Keratinocyte (primary cell): ENCODE measurements around the gene DBP.

Experiments
- CTCF ChIP-seq, 3 experiments: IDR thresholded peaks in 1 of 3; conservative IDR thresholded peaks in 1 of 3; optimal IDR thresholded peaks in 1 of 3; 2 replicates in 2 of 3; 3 replicates in 1 of 3; pipeline versions ENCODE3 to v1.5.1; 2011; ENCODE audit warnings: low read length in 3 of 3, mild to moderate bottlenecking in 3 of 3, moderate library complexity in 2 of 3, control low read depth in 1 of 3, inconsistent platforms in 1 of 3; ENCODE audit not compliant: insufficient read depth in 2 of 3; ENCODE audit errors: extremely low read depth in 1 of 3
- EZH2 ChIP-seq: IDR thresholded peaks from one replicate; pipeline ENCODE4 v1.6.1; 2012; ENCODE audit warnings: inconsistent platforms, mild to moderate bottlenecking, low read length, moderate library complexity

GRCh38 chr19:48635263-48635965 is 1.8 kb downstream of the DBP start:
- TF ChIP-seq CTCF (optimal IDR thresholded peaks at IDR 0.05 in 1 of 3, IDR thresholded peaks at IDR 0.05 in 1 of 3, conservative IDR thresholded peaks at IDR 0.05 in 1 of 3; ENCODE audit: extremely low read depth in 1 of 3, insufficient read depth in 2 of 3, low read length in 3 of 3), result no peak
- no peak for TF ChIP-seq EZH2
